NCI-H226 (cell line): ENCODE measurements around the gene TRPM3.
"Not testable (repeated sequence)": the region's sequence is repeated elsewhere in the genome, so short reads cannot be mapped to it uniquely, and the experiment has no call there.

Experiments
- DNase-seq: peaks from one replicate; pipeline ENCODE4 v3.0.0-alpha.2; 2015

Gene TRPM3

GRCh38 chr9:70706797-70707196 is 414.6 kb downstream of the TRPM3 start:
- not testable (repeated sequence) for DNase-seq

- DNase-seq, result no peak
Measured at GRCh38 chr9:70701163-70701562, 420.3 kb downstream of the TRPM3 start.

- DNase-seq, result no peak
Measured at GRCh38 chr9:70696694-70697335, 424.6 kb downstream of the TRPM3 start.

GRCh38 chr9:70694758-70695157 is 426.7 kb downstream of the TRPM3 start:
- no peak for DNase-seq

GRCh38 chr9:70693186-70693585 is 428.2 kb downstream of the TRPM3 start:
- DNase-seq, result no peak

- DNase-seq, result no peak
Measured at GRCh38 chr9:70692431-70692830, 429.0 kb downstream of the TRPM3 start.

GRCh38 chr9:70688704-70689103 is 432.7 kb downstream of the TRPM3 start:
- DNase-seq, result no peak

GRCh38 chr9:70683841-70684240 is 437.6 kb downstream of the TRPM3 start:
- no peak for DNase-seq

GRCh38 chr9:70682298-70682697 is 439.1 kb downstream of the TRPM3 start:
- DNase-seq, result no peak

- peak; percentile 69 for DNase-seq
Measured at GRCh38 chr9:70679845-70680244, 441.6 kb downstream of the TRPM3 start.

- no peak for DNase-seq
Measured at GRCh38 chr9:70678153-70678552, 443.3 kb downstream of the TRPM3 start.

GRCh38 chr9:70677055-70677735 is 444.2 kb downstream of the TRPM3 start:
- peak; percentile 74 for DNase-seq

GRCh38 chr9:70675868-70676370 is 445.5 kb downstream of the TRPM3 start:
- no peak for DNase-seq

GRCh38 chr9:70673844-70674243 is 447.6 kb downstream of the TRPM3 start:
- DNase-seq, result no peak

- DNase-seq, result peak; percentile 51
Measured at GRCh38 chr9:70672161-70672649, 449.2 kb downstream of the TRPM3 start.

GRCh38 chr9:70668751-70669150 is 452.7 kb downstream of the TRPM3 start:
- DNase-seq, result peak; percentile 55

GRCh38 chr9:70658765-70659164 is 462.7 kb downstream of the TRPM3 start:
- DNase-seq, result no peak

- no peak for DNase-seq
Measured at GRCh38 chr9:70656281-70656680, 465.1 kb downstream of the TRPM3 start.

- no peak for DNase-seq
Measured at GRCh38 chr9:70654144-70654543, 467.3 kb downstream of the TRPM3 start.

GRCh38 chr9:70644627-70645026 is 476.8 kb downstream of the TRPM3 start:
- not testable (repeated sequence) for DNase-seq

- DNase-seq, result no peak
Measured at GRCh38 chr9:70642341-70642740, 479.1 kb downstream of the TRPM3 start.

GRCh38 chr9:70641631-70642030 is 479.8 kb downstream of the TRPM3 start:
- DNase-seq, result no peak

- DNase-seq, result no peak
Measured at GRCh38 chr9:70641031-70641430, 480.4 kb downstream of the TRPM3 start.
